Measurements from ENCODE around the gene GBGT1. TPM values are rescaled to one million over a fixed set of nuclear protein-coding genes. Genes with fewer than 3 reads are reported as not detected.

GBGT1 gene
- total and polyA plus RNA-seq, 2 of the 4 experiments (the other 2 are of a cell fraction): 1.8 to 3.2 TPM

DNA sequence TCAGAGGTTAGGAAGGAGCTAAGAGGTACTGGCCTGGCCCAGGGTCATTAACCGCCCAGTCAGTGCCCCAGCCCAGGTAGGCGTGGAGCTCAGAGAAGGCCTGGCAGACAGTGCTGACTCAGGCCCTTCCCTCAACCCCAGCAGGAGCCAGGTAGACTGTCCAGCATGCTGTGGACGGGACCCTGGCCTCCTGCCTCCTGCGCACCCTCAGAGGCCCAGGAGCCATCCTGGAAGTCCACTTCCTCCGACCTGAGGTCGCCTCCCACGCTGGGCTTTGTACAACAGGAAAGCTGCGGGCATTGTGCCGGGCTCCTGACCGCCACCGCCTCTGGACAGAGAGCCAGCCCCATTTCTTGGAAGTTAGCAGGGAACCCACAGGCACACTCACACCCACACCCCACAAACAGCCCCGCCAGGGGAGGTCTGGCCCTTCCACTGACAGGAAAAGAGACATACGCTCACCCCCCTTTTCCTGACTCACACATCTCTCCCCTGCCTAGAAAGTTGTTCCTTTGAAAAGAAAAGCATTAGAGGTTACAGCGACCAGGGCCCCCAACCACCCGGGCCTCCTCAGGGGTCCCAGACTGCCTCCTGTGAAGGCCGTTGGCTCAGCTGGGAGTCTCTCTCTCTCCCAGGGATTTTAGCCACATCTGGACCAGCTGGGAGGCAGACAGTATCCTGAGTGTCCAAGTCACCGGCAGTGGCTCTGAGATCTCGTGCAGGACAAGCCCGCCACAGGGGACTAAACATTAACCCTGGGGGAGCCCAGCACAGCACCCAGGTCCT is 50.4 kb downstream of the GBGT1 start:
- no peak overlapping the region for H3K27ac ChIP-seq (ENCODE audit: insufficient read depth, low read length)
- CTCF ChIA-PET: interaction anchor here (0.6 to 2.9 kb wide), 2 partner anchors 11 to 31 kb away, joined by 3 to 10 read pairs; no protein-coding TSS in a partner anchor
- H2BK15ac ChIP-seq (ENCODE audit: low read depth, low read length): no peak overlapping the region
- DNase-seq (peak; percentile 51), ATAC-seq (ENCODE audit: low read depth) (peak; percentile 21)
- H4K5ac ChIP-seq (ENCODE audit: low read depth, low read length): no peak overlapping the region; the same call in 1 of the 2 replicates
- no peak overlapping the region for H3K18ac ChIP-seq (ENCODE audit: low read depth, low read length)
- peaks cover 21% of the 10 kb centered on the region for H3K4me1 ChIP-seq (ENCODE audit: control insufficient read depth, insufficient read depth, low read length)
- H2BK20ac ChIP-seq (ENCODE audit: low read depth, low read length): no peak overlapping the region
- H3K79me1 ChIP-seq (ENCODE audit: low read depth in 1 of 2, low read length in 2 of 2): peaks cover 18 to 64% of the 10 kb centered on the region in 2 experiments
- peaks cover 67% of the 10 kb centered on the region for H4K20me1 ChIP-seq (ENCODE audit: insufficient read depth, low read length)
- dilution Hi-C loops (cut with HindIII; ENCODE audit: low sequenced_read_pairs, unreplicated experiment) (no loop called here), in situ Hi-C loops (cut with MboI; ENCODE audit: low sequenced_read_pairs) (no loop called here), intact Hi-C loops (cut with micrococcal nuclease) (no loop called here)
- H3K27me3 ChIP-seq (ENCODE audit: control insufficient read depth, insufficient read depth, low read length): no peaks in the 10 kb centered on the region
- H3K4ac ChIP-seq (ENCODE audit: low read depth, low read length): peak overlapping the region; percentile 61; the same call in 1 of the 2 replicates
- H3K56ac ChIP-seq (ENCODE audit: extremely low read depth, insufficient read depth, low read length): no peak overlapping the region
- TF ChIP-seq BHLHE40 (IDR thresholded peaks at IDR 0.05; ENCODE audit: low read depth, low read length) (no peak), SMC3 (IDR thresholded peaks at IDR 0.05; ENCODE audit: low read depth, low read length) (no peak), RAD21 (IDR thresholded peaks at IDR 0.05; ENCODE audit: low read length) (no peak), CTCF (conservative IDR thresholded peaks at IDR 0.05; ENCODE audit: low read depth, low read length) (no peak)
- H2BK5ac ChIP-seq (ENCODE audit: low read depth, low read length, poor library complexity, severe bottlenecking): peak overlapping the region; percentile 44
- no peaks in the 10 kb centered on the region for H3K9me3 ChIP-seq (ENCODE audit: control insufficient read depth, insufficient read depth, low read length)
- no TSS peak for BruUV-seq (replicated peaks)
- 66% methylated on average over 10 of the region's 19 CpGs; no CpG with 5 or more reads in 1 of the 2 experiments for WGBS, 2 experiments (ENCODE audit: extremely low coverage in 2 of 2, insufficient read length in 1 of 2)
- peak overlapping the region; percentile 74 for H2AK9ac ChIP-seq (replicated peaks; ENCODE audit: low read depth, low read length, poor library complexity)
- H3K9ac ChIP-seq (ENCODE audit: low read depth, low read length): no peak overlapping the region
- no peak overlapping the region for H2BK120ac ChIP-seq (ENCODE audit: low read depth, low read length)
- peak overlapping the region; percentile 37 for H3K14ac ChIP-seq (replicated peaks; ENCODE audit: low read depth, low read length)
- no peak overlapping the region for H3K4me3 ChIP-seq (ENCODE audit: insufficient read depth, low read depth, low read length)
- H3K9me1 ChIP-seq (ENCODE audit: insufficient read depth, low read length): peaks cover 7% of the 10 kb centered on the region; the same call in 1 of the 2 replicates
- H4K8ac ChIP-seq (ENCODE audit: low read depth in 2 of 2, low read length in 2 of 2): no peak overlapping the region
- no peak overlapping the region for H4K91ac ChIP-seq (ENCODE audit: insufficient read depth, low read depth, low read length)
- H3K36me3 ChIP-seq (ENCODE audit: control insufficient read depth, insufficient read depth, low read length): peaks cover 16% of the 10 kb centered on the region; the same call in 1 of the 2 replicates
- POLR2A ChIA-PET (ENCODE audit: unreplicated experiment): no interaction called here
- peak overlapping the region; percentile 8; the same call in 1 of the 2 replicates for H3K4me2 ChIP-seq (ENCODE audit: low read depth, low read length)
- peak overlapping the region; percentile 66; the same call in 1 of the 2 replicates for H3K23ac ChIP-seq (ENCODE audit: low read depth, low read length)
- no peak overlapping the region for H2AK5ac ChIP-seq (ENCODE audit: low read depth, low read length)
- H2AFZ ChIP-seq (replicated peaks; ENCODE audit: low read length, poor library complexity): peak overlapping the region; percentile 73
